T-cell (primary cell): ENCODE results near the gene RUFY3. TPM values are rescaled to one million over a fixed set of nuclear protein-coding genes. Genes with fewer than 3 reads are reported as not detected.
"Not testable (repeated sequence)": the region's sequence is repeated elsewhere in the genome, so short reads cannot be mapped to it uniquely, and the experiment has no call there.

Experiments
- ATAC-seq, 4 experiments: fragments of 200-7000 bp in 3 of 4; fragments of 150-1000 bp in 1 of 4; cut with Tn5 transposase; replicated peaks in 1 of 4; 1 replicate in 3 of 4; 2 replicates in 1 of 4; pipeline ENCODE4 v1.10.0; 2021; ENCODE audit warnings: moderate library complexity in 3 of 4, mild to moderate bottlenecking in 2 of 4, moderate number of reproducible peaks in 1 of 4
- CTCF ChIA-PET, 2 donors: fragments of 300-600 bp; sonication (Branson Sonifier 250); formaldehyde crosslinking; loops; one replicate each; lab custom pipeline; 2022; ENCODE audit warnings: antibody characterized with exemption in 2 of 2; lab: Charles Lee
- POLR2A ChIA-PET, 2 donors: fragments of 300-600 bp; sonication (Branson Sonifier 250); formaldehyde crosslinking; loops; one replicate each; lab custom pipeline; 2022; ENCODE audit warnings: antibody characterized with exemption in 2 of 2; lab: Charles Lee
- DNase-seq, 35 experiments: peaks; one replicate each; pipeline versions ENCODE4 v3.0.0 to v3.0.0-alpha.2; 2013 to 2023
- H3K27ac ChIP-seq: one replicate; pipeline ENCODE4 v1.5.1; 2013; ENCODE audit warnings: low read length
- H3K27me3 ChIP-seq, 2 experiments: replicated peaks in 1 of 2; 1 replicate in 1 of 2; 2 replicates in 1 of 2; pipeline versions ENCODE4 v1.6.1 to v1.7.0; 2013; ENCODE audit warnings: low read length in 1 of 2, mixed read lengths in 1 of 2; ENCODE audit not compliant: control insufficient read depth in 2 of 2, insufficient read depth in 2 of 2; ENCODE audit errors: extremely low read depth in 1 of 2
- H3K36me3 ChIP-seq, 2 donors: 1 replicate in 1 of 2; 2 replicates in 1 of 2; pipeline versions ENCODE4 v1.6.1 to v1.7.0; 2013; ENCODE audit warnings: low read length in 1 of 2; ENCODE audit not compliant: control insufficient read depth in 2 of 2, insufficient read depth in 1 of 2; ENCODE audit errors: extremely low read depth in 1 of 2
- H3K4me1 ChIP-seq, 2 experiments: 1 replicate in 1 of 2; 2 replicates in 1 of 2; pipeline versions ENCODE4 v1.6.1 to v1.7.0; 2013; ENCODE audit warnings: low read length in 2 of 2, mixed read lengths in 1 of 2; ENCODE audit not compliant: insufficient read depth in 2 of 2, control insufficient read depth in 1 of 2; ENCODE audit errors: extremely low read depth in 1 of 2
- H3K4me3 ChIP-seq, 2 donors: 1 replicate in 1 of 2; 2 replicates in 1 of 2; pipeline versions ENCODE4 v1.5.1 to v1.7.0; 2013; ENCODE audit warnings: mild to moderate bottlenecking in 2 of 2, low read length in 1 of 2, moderate library complexity in 1 of 2; ENCODE audit not compliant: control insufficient read depth in 1 of 2; ENCODE audit errors: extremely low read depth in 1 of 2
- H3K9me3 ChIP-seq: 2 replicates; pipeline ENCODE4 v1.7.0; 2013
- H3K27ac Mint-ChIP-seq, 2 donors: one replicate each; pipeline ENCODE4 v1.8.0; 2020 to 2021; ENCODE audit warnings: mild to moderate bottlenecking in 2 of 2, mixed read lengths in 2 of 2
- H3K27me3 Mint-ChIP-seq, 2 donors: one replicate each; pipeline ENCODE4 v1.8.0; 2021 to 2022; ENCODE audit warnings: mixed read lengths in 2 of 2
- H3K36me3 Mint-ChIP-seq: one replicate; pipeline ENCODE4 v1.8.0; 2021; ENCODE audit warnings: mixed read lengths
- H3K4me1 Mint-ChIP-seq, 3 donors: one replicate each; pipeline ENCODE4 v1.8.0; 2020 to 2022; ENCODE audit warnings: mixed read lengths in 3 of 3, mild to moderate bottlenecking in 1 of 3
- H3K4me3 Mint-ChIP-seq, 3 donors: one replicate each; pipeline ENCODE4 v1.8.0; 2020 to 2022; ENCODE audit warnings: mild to moderate bottlenecking in 3 of 3, mixed read lengths in 3 of 3, moderate library complexity in 3 of 3
- H3K9me3 Mint-ChIP-seq, 3 donors: one replicate each; pipeline ENCODE4 v1.8.0; 2020 to 2022; ENCODE audit warnings: mixed read lengths in 3 of 3
- WGBS: methylation state at CpG from one replicate; pipeline ENCODE4 v1.1.5; 2013; ENCODE audit warnings: missing lambda C conversion rate; ENCODE audit not compliant: insufficient coverage; 5-methylcytosine and 5-hydroxymethylcytosine counted together
- total RNA-seq, 35 experiments: library from RNA in 6 of 35; stranded (reverse) in 6 of 35; fragments of 120-200 nt in 1 of 35; gene quantifications; one replicate each; pipeline versions ENCODE4 v1.2.1 to v1.2.4 and lab custom pipeline; 2013 to 2026

RUFY3 gene
- total RNA-seq, 5 donors from 2014 or later (not counting 1 experiment from before 2014, with no cell fraction given) = 29.8 to 34.1 (median 33.3) TPM

DNA sequence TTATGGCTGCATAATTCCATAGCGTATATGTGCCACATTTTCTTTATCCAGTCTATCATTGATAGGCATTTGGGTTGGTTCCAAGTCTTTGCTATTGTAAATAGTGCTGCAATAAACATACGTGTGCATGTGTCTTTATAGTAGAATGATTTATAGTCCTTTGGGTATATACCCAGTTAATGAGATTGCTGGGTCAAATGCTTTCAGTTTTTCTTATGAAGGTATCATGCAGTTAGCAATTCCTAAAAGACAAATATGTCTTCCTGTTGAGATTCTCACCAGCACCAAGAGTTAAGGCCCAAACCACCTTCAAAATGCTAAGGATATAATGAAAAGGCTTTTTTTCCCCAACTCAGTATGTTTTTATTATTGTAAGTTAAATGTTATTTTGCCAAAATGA is 19.2 kb upstream of the RUFY3 start:
- ChIA-PET CTCF (interaction anchor here (0.7 to 7.1 kb wide), 3 partner anchors 14 to 424 kb away, joined by 4 to 52 read pairs (median 5); partner anchors contain the start of gene UTP3 (in 1 of the 2)), POLR2A (interaction anchor here in 1 of 2 donors (0.6 kb wide), 1 partner anchor 262 kb away, joined by 3 read pairs; no protein-coding TSS in a partner anchor)
- not testable (repeated sequence) for H3K27me3 Mint-ChIP-seq, DNase-seq, ATAC-seq, H3K27ac Mint-ChIP-seq, H3K4me3 ChIP-seq, H3K36me3 Mint-ChIP-seq, H3K4me3 Mint-ChIP-seq, H3K27ac ChIP-seq, H3K9me3 ChIP-seq, H3K9me3 Mint-ChIP-seq, H3K36me3 ChIP-seq, H3K27me3 ChIP-seq
- 100% methylated on average over 1 of the region's 2 CpGs for WGBS
- peaks cover 21 to 29% (median 22%) of the 10 kb centered on the region in 3 donors for H3K4me1 Mint-ChIP-seq
- H3K4me1 ChIP-seq = peaks cover 17 to 19% of the 10 kb centered on the region in 2 experiments

GRCh38 chr4:70703619-70704214 is 18.0 kb upstream of the RUFY3 start:
- Mint-ChIP-seq H3K9me3 (no peaks in the 10 kb centered on the region), H3K27me3 (no peaks in the 10 kb centered on the region), H3K36me3 (no peaks in the 10 kb centered on the region), H3K27ac (peak overlapping the region; percentile 89 to 94), H3K4me3 (peak overlapping the region; percentile 88 to 97 (median 93)), H3K4me1 (peaks cover 21 to 29% (median 22%) of the 10 kb centered on the region in 3 donors)
- peak overlapping the region; percentile 55 to 62 for H3K4me3 ChIP-seq
- WGBS = 9% methylated on average over 10 of the region's 11 CpGs
- peak in 1 of 35 experiments; percentile 3 for DNase-seq
- peak overlapping the region; percentile 80 for H3K27ac ChIP-seq
- POLR2A ChIA-PET = interaction anchor here (0.6 to 1.5 kb wide), 11 partner anchors 11 to 222 kb away, joined by 3 to 14 read pairs (median 4); partner anchors contain the start of gene UTP3 (in 1 of the 2)
- H3K4me1 ChIP-seq = peaks cover 17 to 19% of the 10 kb centered on the region in 2 experiments
- H3K9me3 ChIP-seq = no peaks in the 10 kb centered on the region
- ATAC-seq = no peak
- no peaks in the 10 kb centered on the region for H3K27me3 ChIP-seq
- H3K36me3 ChIP-seq = no peaks in the 10 kb centered on the region
- CTCF ChIA-PET = interaction anchor here (0.6 to 7.1 kb wide), 21 partner anchors 8 to 290 kb away, joined by 3 to 52 read pairs (median 4); partner anchors contain the start of genes UTP3 (in 2 of the 2), DCK (in 1 of the 2), GRSF1 (in 1 of the 2) and MOB1B (in 1 of the 2)

- peak overlapping the region; percentile 89 to 94 for H3K27ac Mint-ChIP-seq
- H3K27me3 Mint-ChIP-seq = no peaks in the 10 kb centered on the region
- peak overlapping the region; percentile 88 to 97 (median 93) for H3K4me3 Mint-ChIP-seq
- peak overlapping the region; percentile 80 for H3K27ac ChIP-seq
- ATAC-seq (peak; percentile 42 to 58 (median 47)), DNase-seq (peak in 30 of 35 experiments; percentile 8 to 76 (median 38))
- no peaks in the 10 kb centered on the region for H3K9me3 Mint-ChIP-seq
- WGBS = under 1% methylated on average over 50 of the region's 58 CpGs
- no peaks in the 10 kb centered on the region for H3K36me3 Mint-ChIP-seq
- H3K27me3 ChIP-seq = no peaks in the 10 kb centered on the region
- CTCF ChIA-PET = interaction anchor here (0.6 to 7.1 kb wide), 21 partner anchors 8 to 289 kb away, joined by 3 to 52 read pairs (median 4); partner anchors contain the start of genes UTP3 (in 2 of the 2), DCK (in 1 of the 2), GRSF1 (in 1 of the 2) and MOB1B (in 1 of the 2)
- H3K36me3 ChIP-seq = no peaks in the 10 kb centered on the region
- POLR2A ChIA-PET = interaction anchor here (0.5 to 2.1 kb wide), 12 partner anchors 12 to 141 kb away, joined by 3 to 14 read pairs (median 4); partner anchors contain the start of genes RUFY3 (in 1 of the 2) and UTP3 (in 1 of the 2)
- peaks cover 17 to 19% of the 10 kb centered on the region in 2 experiments for H3K4me1 ChIP-seq
- H3K9me3 ChIP-seq = no peaks in the 10 kb centered on the region
- H3K4me3 ChIP-seq = peak overlapping the region; percentile 55 to 62
- H3K4me1 Mint-ChIP-seq = peaks cover 25 to 33% (median 25%) of the 10 kb centered on the region in 3 donors
Observed at GRCh38 chr4:70704215-70704930, 17.4 kb upstream of the RUFY3 start.

- Mint-ChIP-seq H3K4me3 (peak overlapping the region; percentile 53 to 97 (median 93)), H3K9me3 (no peaks in the 10 kb centered on the region), H3K36me3 (no peaks in the 10 kb centered on the region), H3K4me1 (peaks cover 30 to 38% (median 30%) of the 10 kb centered on the region in 3 donors), H3K27ac (no peak overlapping the region), H3K27me3 (no peaks in the 10 kb centered on the region)
- Histone ChIP-seq H3K4me3 (peak overlapping the region; percentile 23 to 55), H3K4me1 (peaks cover 17 to 19% of the 10 kb centered on the region in 2 experiments), H3K27ac (no peak overlapping the region), H3K27me3 (no peaks in the 10 kb centered on the region), H3K36me3 (no peaks in the 10 kb centered on the region), H3K9me3 (no peaks in the 10 kb centered on the region)
- DNase-seq = peak in 5 of 35 experiments; percentile 1 to 36 (median 5)
- ChIA-PET POLR2A (interaction anchor here (1.1 to 2.1 kb wide), 3 partner anchors 15 to 30 kb away, joined by 3 to 6 read pairs (median 3); partner anchors contain the start of gene RUFY3 (in 1 of the 2)), CTCF (interaction anchor here (0.6 to 7.1 kb wide), 7 partner anchors 14 to 31 kb away, joined by 3 to 52 read pairs (median 8); partner anchors contain the start of gene UTP3 (in 2 of the 2))
- ATAC-seq = no peak
- WGBS = under 1% methylated on average over 39 of the region's 39 CpGs
Observed at GRCh38 chr4:70704931-70705182, 16.9 kb upstream of the RUFY3 start.

GRCh38 chr4:70705183-70706043 is 16.4 kb upstream of the RUFY3 start:
- DNase-seq (peak; percentile 43 to 82 (median 62)), ATAC-seq (peak; percentile 77 to 83 (median 80))
- WGBS = under 1% methylated on average over 83 of the region's 86 CpGs
- ChIA-PET POLR2A (interaction anchor here (0.5 to 2.1 kb wide), 5 partner anchors 16 to 31 kb away, joined by 3 to 6 read pairs (median 3); partner anchors contain the start of gene RUFY3 (in 1 of the 2)), CTCF (interaction anchor here (0.5 to 7.1 kb wide), 11 partner anchors 13 to 305 kb away, joined by 3 to 52 read pairs (median 5); partner anchors contain the start of genes UTP3 (in 2 of the 2) and RUFY3 (in 1 of the 2))
- H3K36me3 Mint-ChIP-seq = no peaks in the 10 kb centered on the region
- H3K4me1 Mint-ChIP-seq = peaks cover 31 to 40% (median 34%) of the 10 kb centered on the region in 3 donors
- peak overlapping the region; percentile 89 to 97 (median 91) for H3K4me3 Mint-ChIP-seq
- no peaks in the 10 kb centered on the region for H3K9me3 Mint-ChIP-seq
- H3K27ac Mint-ChIP-seq = peak overlapping the region; percentile 95 to 96
- Histone ChIP-seq H3K9me3 (no peaks in the 10 kb centered on the region), H3K27ac (peak overlapping the region; percentile 71), H3K36me3 (no peaks in the 10 kb centered on the region), H3K4me1 (peaks cover 17 to 19% of the 10 kb centered on the region in 2 experiments), H3K4me3 (peak overlapping the region; percentile 55 to 72), H3K27me3 (no peaks in the 10 kb centered on the region)
- no peaks in the 10 kb centered on the region for H3K27me3 Mint-ChIP-seq
